Measurements from ENCODE around the gene BMS1.

The BMS1 gene

DNA sequence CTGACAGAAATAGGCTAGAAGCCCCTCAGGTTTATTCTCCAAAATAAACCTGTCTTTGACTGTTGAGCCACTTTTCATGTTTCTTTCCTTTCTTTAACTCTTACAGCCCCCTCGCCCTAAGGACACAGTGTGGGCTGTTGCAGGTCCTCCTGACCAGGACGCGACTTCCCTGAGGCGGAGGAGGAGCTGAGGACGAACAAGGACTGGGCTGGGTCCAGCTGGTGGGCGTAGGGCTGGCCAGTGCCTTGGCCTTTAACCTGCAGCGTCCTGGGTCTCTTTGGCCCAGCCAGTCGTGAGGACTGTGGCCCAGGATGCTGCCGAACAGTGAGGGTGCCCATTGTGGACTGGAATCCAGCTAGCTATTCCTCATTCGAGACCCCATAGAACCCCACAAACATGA, 13.4 kb upstream of the BMS1 start:
- no peak for DNase-seq (ENCODE audit: low spot score)
- Histone ChIP-seq H3K27ac (no peak overlapping the region), H3K4me3 (no peak overlapping the region)
- TF ChIP-seq, protein P1, sequence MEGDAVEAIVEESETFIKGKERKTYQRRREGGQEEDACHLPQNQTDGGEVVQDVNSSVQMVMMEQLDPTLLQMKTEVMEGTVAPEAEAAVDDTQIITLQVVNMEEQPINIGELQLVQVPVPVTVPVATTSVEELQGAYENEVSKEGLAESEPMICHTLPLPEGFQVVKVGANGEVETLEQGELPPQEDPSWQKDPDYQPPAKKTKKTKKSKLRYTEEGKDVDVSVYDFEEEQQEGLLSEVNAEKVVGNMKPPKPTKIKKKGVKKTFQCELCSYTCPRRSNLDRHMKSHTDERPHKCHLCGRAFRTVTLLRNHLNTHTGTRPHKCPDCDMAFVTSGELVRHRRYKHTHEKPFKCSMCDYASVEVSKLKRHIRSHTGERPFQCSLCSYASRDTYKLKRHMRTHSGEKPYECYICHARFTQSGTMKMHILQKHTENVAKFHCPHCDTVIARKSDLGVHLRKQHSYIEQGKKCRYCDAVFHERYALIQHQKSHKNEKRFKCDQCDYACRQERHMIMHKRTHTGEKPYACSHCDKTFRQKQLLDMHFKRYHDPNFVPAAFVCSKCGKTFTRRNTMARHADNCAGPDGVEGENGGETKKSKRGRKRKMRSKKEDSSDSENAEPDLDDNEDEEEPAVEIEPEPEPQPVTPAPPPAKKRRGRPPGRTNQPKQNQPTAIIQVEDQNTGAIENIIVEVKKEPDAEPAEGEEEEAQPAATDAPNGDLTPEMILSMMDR (IDR thresholded peaks at IDR 0.05): no peak

DNA sequence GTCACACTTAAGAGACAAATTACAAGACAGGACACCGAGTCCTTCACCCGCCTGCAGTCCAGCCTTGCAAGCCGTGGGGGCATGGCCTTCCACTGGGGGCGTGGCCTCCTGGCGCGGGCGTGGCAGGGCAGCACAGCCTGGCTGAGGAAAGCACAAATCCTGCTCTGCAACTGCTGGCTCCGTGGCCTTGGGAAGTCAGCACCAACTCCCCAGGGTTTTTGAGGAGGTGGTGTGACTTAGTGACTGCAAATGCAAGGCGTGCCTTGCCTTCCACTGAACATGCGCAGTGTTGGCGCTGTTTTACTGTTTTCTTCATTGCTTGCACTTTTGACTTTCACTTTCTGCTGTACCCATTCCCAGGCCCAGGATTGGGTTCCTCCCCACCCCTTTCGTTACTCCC, 12.9 kb upstream of the BMS1 start:
- DNase-seq (ENCODE audit: low spot score): no peak
- Histone ChIP-seq H3K4me3 (no peak overlapping the region), H3K27ac (no peak overlapping the region)
- TF ChIP-seq, protein P1 (IDR thresholded peaks at IDR 0.05): no peak

DNA sequence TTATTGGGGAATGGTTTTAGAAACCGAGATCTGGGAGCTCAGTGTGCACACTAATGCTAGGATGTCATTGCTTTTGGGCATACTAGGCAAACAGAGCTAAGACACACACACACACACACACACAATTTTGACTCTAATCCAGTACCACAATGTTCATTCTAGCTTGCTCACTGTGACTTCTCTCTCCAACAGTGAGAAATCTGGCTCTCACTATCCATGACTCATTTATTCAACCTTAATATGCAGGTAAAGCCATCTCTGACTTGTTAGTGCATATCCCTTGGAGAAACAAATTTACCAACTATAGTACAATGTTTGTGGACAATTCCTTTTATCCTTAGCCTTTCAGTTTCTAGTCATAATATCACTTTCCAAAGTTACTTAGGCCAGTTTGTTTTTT, 5.9 kb upstream of the BMS1 start:
- no peak for DNase-seq (ENCODE audit: low spot score)
- TF ChIP-seq, protein P1 (IDR thresholded peaks at IDR 0.05): no peak
- Histone ChIP-seq H3K4me3 (no peak overlapping the region), H3K27ac (no peak overlapping the region)

DNA sequence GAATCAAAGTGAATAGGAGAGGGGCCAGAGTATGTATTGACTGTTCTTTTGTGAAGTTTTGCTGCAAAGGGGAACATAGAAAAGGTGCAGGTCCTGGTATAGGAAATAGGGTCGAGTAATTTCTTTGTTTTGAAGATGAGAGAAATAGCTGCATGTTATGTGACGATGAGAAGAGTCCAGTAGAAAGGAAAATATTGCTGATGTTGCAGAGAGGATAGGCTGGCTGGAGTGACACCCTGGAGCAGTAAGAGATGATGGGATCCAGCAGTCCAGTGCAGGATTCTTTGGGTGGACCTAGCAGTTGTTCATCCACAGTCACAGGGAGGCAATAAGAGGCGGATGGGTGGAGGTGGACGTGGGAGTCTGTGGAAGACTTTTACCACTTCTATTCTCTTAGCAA, 2.1 kb upstream of the BMS1 start:
- no peak for DNase-seq (ENCODE audit: low spot score)
- TF ChIP-seq, protein P1 (IDR thresholded peaks at IDR 0.05): no peak
- no peak overlapping the region for H3K4me3 ChIP-seq
- H3K27ac ChIP-seq: no peak overlapping the region

DNA sequence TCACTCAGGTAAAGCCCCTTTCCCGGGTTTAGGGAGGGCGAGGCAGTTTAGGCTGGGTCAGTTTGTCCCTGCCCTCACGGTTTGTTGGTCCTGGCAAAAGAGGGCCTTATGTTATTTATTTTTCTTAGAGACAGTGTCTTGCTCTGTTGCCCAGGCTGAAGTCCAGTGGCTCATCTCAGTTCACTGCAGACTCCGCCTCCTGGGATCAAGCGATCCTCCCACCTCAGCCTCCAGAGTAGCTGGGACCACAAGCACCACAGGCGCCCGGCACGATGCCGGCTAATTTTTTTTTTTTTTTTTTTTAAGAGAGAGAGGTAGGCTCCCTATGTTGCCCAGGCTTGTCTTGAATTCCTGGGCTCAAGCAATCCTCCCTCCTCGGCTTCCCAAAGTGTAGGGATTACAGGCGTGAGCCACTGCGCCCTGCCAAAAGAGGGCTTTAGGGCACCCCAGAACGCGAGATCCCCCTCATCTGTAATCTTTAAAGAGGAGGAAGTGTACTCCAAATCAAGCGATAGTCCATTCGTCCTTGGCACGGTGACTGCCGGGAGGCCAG, 626 bp upstream of the BMS1 start:
- no peak for DNase-seq (ENCODE audit: low spot score)
- H3K27ac ChIP-seq: peak overlapping the region; percentile 85 to 96
- peak overlapping the region; percentile 95 for H3K4me3 ChIP-seq
- TF ChIP-seq, protein P1 (IDR thresholded peaks at IDR 0.05): no peak

DNA sequence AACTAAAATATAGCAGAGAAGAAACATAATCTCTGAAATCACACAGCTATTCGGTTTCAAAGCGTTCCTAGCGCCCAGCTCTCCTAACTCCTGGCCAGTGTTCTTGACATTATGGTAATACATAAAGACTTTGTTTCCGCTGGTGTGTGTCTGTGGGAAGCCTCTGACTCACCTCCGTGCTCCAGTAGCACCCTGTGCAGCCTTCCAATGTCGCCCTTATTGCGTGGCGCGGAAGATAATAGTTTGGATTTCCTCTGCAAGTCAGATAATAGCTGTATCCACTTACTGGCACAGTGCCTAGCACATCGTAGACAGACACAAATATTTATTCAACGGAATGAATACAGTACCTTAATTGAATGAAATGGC, 570 bp downstream of the BMS1 start:
- DNase-seq (ENCODE audit: low spot score): no peak
- H3K27ac ChIP-seq: peak overlapping the region; percentile 85 to 96
- TF ChIP-seq, protein P1 (IDR thresholded peaks at IDR 0.05): no peak
- H3K4me3 ChIP-seq: peak overlapping the region; percentile 95

DNA sequence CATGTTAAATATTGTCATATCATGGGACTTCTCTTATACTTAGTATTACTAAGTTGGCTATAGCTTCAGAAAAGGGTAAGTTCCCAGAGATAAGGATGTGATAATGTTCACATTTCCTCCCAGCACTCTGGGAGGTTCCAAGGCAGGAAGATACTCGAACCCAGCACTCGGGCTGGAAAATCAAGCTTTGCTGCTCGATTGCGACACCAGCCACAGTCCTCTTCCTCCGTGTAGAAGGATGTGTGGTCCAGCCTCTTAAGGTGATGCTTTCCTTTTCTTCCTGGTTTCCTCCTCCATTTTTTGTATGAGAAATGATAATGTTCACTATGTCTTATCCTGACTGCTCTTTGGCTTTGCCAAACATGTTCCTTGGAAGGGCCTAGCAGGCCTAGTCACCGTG, 3.2 kb downstream of the BMS1 start:
- TF ChIP-seq, protein P1 (IDR thresholded peaks at IDR 0.05): no peak
- Histone ChIP-seq H3K27ac (no peak overlapping the region), H3K4me3 (no peak overlapping the region)
- DNase-seq (ENCODE audit: low spot score): no peak

Data from coronary artery (tissue), 2 donors.